GM18526 (cell line): Measurements from ENCODE around the gene TOR2A.

Source experiments
- POLR2A ChIP-seq: IDR thresholded peaks from 3 replicates; pipeline ENCODE4 v1.6.1; 2011; ENCODE audit not compliant: insufficient read length; ENCODE audit errors: extremely low read depth

The TOR2A gene

DNA sequence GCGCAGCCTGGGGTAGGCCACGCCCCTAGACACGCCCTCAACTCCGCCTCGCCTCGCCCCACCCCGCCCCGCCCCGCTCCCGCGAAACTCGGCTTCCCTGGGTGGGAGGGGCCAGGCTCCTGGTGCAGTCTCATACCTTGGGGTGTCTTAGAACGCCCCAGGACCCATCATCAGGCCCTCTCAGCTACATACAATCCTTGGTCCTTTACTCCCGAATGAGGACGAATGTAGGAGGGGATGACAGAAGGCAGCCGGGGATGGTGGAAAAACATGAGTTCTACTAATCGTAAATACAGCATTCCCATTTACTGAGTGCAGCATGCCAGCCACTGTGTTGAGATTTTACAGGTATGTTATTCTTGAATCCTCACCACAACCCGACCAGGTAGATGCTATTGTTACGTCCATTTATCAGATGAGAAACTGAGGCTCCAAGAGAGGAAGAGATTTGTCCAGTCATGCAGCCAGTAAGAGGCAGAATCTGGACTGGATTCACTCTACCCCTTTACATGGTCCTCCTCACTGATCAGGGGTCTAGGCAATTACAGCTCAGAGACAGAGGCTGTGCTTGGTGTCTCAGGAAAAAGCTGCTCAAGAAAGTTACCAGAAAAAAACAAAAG is 36.6 kb upstream of the TOR2A start:
- no peak for TF ChIP-seq POLR2A

DNA sequence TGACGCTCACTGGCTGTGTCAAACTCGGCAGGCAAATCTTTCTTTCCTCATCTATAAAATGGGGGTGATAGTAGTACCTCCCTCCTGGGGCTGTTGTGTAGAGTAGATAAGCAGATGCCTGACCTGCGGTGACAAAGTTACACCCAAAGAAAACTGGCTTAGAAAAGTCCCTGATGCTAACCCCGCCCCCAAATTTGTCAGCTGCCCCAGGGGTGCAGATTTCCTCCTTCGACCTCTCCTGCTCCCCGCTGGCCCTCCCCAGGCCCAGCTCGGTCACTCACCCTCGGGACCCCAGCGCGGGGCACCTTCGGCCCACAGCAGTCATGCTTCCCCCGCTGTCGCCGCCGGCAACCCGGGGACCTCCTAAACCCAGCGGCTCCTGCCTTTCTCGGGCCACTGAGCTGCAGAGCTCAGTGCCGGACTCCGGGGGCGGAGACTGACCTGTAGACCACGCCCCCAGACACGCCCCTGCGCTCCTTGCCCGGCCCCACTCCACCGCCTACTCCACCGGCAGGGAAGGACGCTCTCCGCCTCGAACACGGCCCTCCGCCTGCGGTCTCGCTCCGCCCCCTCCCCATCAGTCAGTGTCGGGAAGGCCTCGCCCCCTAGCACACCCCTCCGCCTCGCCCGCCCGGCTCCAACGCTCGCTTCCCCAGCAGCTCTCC is 35.9 kb upstream of the TOR2A start:
- TF ChIP-seq POLR2A: no peak

DNA sequence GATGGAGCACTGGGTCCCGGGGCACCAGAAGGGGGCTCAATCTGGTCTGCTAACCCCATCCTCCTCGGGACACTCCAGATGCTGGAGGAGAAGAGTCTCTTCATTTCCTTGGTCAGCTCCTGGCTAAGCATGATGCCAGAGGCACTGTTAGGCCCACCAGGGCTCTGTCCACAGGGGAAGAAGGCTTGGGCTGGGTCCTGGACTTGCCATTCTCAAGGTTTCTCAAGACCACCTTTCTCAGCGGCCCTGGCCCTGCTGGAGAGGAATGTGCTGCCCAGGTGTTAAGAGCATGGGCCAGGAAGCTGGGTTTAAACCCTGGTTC is 35.5 kb upstream of the TOR2A start:
- TF ChIP-seq POLR2A: no peak

DNA sequence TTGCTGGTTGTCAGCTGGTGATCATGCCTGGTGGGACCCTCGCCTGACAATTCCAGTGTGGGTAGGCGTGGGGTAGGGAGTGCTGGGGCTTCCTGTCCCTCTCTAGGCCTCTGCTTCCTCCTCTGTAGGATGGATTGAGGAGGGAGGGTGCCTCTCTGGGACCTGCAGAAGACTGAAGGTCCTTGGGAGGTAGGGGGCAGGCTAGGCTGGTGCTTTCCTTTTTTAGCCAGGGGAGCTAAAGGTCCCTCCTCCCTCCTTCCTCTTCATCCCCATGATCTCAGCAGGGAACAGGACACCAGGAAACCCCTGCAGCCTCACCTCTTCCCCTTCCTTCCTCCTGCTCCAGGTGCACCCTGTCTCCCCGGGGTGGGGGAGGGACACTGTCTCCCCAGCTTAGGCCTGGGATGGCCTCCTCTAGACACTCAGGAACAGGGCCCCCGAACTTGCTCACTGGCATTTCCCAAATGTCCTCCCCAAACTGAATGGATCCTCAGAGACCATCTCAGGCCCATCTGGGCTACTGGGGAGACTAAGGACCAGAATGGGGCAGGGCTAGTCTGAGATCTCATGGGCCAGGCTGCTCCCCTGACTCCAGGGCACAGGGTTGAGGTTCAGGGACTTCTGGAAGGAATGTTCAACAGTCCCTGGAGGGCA is 35.0 kb upstream of the TOR2A start:
- TF ChIP-seq POLR2A: no peak

DNA sequence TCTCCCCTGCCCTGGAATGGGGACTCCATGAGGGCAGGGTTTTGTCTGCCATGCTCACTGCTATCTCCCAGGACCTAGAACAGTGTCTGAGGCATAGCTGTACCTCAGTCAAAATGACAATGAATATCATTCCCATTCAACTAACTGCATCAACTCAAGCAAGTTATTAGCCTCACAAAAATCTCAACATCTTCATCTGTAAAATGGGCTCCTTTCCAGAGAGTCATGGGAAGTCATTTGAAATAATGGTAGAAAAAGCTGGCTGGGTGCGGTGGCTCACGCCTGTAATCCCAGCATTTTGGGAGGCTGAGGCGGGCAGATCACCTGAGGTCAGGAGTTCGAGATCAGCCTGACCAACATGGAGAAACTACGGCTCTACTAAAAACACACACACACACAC is 34.0 kb upstream of the TOR2A start:
- TF ChIP-seq POLR2A: no peak

DNA sequence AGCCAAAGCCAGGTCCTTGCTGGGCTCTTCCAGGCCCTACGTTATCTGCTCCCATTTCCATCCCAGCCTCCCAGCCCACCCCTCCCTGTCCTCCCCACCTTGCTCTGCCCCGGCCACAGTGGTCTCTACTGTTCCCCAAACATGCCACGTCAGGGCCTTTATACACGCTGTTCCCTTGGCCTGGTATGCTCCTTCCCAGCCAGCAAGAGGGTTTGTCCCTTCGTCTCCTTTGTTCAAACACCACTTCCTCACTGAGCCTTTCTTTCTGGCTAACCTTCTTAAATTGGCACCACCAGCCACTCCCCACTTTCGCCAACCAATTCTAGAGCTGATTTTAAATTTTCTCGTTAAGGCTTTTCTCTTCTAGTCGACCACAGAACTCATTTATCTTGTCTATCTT is 33.6 kb upstream of the TOR2A start:
- no peak for TF ChIP-seq POLR2A

DNA sequence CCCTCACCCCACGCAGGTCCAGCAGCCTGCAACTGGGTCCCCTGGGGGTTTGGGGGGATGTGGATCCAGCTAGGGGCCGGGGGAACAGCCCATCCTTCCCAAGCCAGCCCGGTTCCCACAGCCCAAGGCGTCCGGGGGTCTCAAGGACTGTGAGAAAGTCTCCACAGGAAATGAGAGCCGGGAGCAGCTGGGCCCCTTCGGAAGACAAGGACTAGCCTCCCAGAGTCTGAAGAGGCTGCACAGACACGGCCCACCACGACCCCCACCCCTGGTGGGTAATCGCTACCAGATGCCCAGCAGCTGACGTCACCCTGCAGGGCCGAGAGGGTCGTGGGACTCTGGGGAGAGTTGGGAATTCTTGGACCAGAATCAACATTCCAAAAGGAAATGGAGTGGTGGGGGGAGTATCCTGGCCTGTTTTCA is 32.8 kb upstream of the TOR2A start:
- no peak for TF ChIP-seq POLR2A

- TF ChIP-seq POLR2A: no peak
Observed at GRCh38 chr9:127767410-127767809, 32.3 kb upstream of the TOR2A start.

DNA sequence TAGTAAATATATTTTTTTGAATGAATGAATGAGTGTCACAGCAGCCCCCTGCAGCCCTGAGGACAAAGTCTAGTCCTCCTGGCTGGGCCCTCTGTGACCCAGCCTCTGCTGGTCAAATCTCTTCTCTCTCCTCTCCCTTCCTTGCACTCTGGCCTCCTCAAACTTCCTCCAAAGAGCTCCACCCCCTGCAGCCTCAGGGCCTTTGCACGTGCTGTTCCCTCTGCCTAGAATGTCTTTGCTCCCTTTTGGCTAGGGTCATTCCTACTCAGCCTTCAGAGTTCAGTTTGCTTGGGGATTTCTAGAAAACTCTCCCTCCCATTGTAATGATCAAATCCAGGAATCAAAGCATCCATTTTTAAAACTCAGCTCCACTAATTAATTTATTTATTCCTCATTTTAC is 30.3 kb upstream of the TOR2A start:
- TF ChIP-seq POLR2A: no peak

DNA sequence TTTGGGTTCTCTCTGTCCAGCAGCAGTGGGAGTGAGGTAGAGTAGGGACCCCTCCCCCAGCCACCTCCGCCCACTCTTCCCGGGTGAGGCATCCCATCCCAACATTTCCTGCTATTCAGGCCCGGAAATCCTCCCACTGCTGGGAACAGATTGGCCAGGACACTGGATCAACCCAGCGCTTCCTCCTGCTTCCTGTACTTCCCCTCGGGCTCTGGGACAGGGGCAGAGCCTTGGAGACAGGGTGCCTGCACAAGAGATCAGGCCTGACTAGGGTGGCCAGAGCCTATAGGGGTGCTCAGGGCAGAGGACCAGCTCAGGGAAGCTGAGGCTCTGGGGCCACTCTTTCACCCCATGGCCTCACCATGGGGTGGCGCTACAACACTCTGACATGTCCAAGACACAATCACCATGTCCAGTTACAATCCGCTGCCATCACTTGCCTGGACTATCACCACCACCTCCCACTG is 28.9 kb upstream of the TOR2A start:
- no peak for TF ChIP-seq POLR2A

DNA sequence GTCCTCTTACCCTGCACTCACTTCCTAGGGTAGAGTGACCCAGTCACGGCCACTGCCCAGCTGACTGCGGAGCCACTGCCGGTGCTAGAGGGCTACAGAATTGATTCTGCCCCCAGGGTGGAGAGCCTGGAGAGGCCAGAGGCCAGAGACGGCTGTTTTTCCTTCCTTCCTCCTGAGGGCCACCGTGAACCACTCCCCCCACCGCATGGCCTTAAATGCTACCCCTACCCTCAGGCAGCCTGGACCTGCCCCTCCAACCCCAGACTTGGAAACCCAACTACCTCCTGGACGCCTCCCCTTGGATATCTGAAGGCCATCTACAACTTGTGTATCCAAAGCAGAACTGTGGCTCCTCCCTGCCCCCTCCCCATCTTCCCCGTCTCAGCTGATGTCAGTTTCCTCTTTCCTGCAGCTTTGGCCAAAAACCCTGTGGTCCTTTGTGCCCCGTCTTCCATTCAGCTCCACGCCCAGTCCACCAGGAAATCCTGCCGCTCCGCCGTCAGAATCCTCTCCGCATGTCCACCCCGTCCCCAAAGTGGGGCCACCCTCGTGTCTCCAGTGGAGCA is 27.1 kb upstream of the TOR2A start:
- TF ChIP-seq POLR2A: no peak

DNA sequence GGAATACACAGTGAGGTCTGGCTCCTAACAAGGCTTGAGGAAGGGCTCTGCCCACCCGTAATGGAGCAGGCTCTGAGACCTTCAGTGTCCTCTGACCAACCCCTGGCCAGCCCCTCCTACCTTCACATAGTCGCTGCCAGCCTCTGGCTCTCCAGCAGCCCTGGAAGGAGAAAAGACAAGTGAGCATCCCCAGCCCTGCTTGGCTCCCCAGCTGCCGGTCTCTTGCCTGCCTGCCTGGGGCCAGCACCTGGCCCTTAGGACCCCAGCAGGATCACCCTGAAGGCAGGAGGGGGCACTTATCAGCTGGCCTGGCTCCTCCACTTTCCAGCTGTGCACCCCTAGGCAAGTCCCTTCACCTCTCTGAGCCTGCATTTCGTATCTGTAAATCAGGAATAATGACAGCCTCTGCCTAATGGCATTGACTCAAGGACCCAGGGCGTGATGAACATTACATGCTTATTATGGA is 26.4 kb upstream of the TOR2A start:
- no peak for TF ChIP-seq POLR2A

DNA sequence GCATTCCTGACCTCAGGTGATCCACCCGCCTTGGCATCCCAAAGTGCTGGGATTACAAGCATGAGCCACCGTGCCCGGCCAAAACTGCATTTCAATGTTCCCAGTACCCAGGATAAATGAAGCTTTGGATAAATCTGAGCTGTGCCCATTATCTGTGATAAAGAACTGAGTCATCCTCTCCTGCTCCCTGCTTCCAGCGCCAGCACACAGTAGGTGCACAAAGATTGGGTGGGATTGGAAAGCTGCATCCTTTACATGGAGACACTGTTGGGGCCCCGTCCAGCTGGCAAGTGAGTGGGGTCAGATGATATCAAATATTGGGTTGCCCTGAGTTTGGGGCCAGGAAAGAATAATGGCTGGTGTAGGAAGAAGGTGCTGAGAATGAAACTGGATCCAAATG is 26.0 kb upstream of the TOR2A start:
- TF ChIP-seq POLR2A: no peak

- TF ChIP-seq POLR2A: no peak
Observed at GRCh38 chr9:127758843-127759242, 23.7 kb upstream of the TOR2A start.

DNA sequence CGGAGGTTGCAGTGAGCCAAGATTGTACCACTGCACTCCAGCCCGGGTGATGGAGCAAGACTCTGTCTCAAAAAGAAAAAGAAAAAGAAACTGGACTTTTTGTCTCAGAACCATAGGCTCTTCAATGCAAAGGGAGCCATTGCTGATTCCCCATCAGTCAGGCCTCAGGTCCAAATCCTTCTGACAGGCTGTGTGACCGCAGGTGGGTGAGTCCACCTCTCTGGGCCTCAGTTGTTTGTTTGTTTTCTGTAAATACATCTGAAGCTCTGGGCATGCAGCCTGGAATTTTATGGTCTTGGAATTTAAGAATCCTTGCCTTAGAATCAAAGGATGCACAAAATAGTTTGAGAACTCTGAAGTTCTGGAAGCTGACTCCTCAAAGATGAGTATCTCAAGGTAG is 21.1 kb upstream of the TOR2A start:
- no peak for TF ChIP-seq POLR2A
